ENCODE results near the gene CHRNB2. TPM values are rescaled to one million over a fixed set of nuclear protein-coding genes. Genes with fewer than 3 reads are reported as not detected.

Gene CHRNB2
- total and polyA plus RNA-seq, 8 donors: under 0.01 to 0.38 (median 0.25) TPM; not detected in 4

GRCh38 chr1:154607106-154607608 is 39.6 kb downstream of the CHRNB2 start:
- H3K9me3 ChIP-seq: no peaks in the 10 kb centered on the region
- H3K36me3 ChIP-seq: peaks cover 4 to 10% (median 7%) of the 10 kb centered on the region in 4 donors
- intact Hi-C loops (cut with DNase I; ENCODE audit: low total_unique reads): no loop called here
- TF ChIP-seq CTCF (IDR thresholded peaks at IDR 0.05) (no peak), POLR2A (IDR thresholded peaks at IDR 0.05) (no peak), POLR2AphosphoS5 (IDR thresholded peaks at IDR 0.05) (no peak), EP300 (IDR thresholded peaks at IDR 0.05) (no peak)
- H3K27ac ChIP-seq: peak overlapping the region; percentile 97 to 99 (median 99)
- H3K27me3 ChIP-seq: no peaks in the 10 kb centered on the region
- peaks cover 16 to 72% (median 52%) of the 10 kb centered on the region in 4 donors for H3K4me1 ChIP-seq
- 3 to 5% (median 4%) methylated on average over 11 of the region's 11 CpGs for WGBS, 5 donors
- H3K4me3 ChIP-seq: peak overlapping the region; percentile 70 to 97 (median 86)
- peak in 1 of 2 donors; percentile 50 for DNase-seq

GRCh38 chr1:154607609-154608396 is 40.2 kb downstream of the CHRNB2 start, which contains the start of gene ADAR:
Gene ADAR, minus strand, starts transcription at chr1:154608186. Its CDS starts 180 bp downstream, at chr1:154608006.
- H3K4me1 ChIP-seq: peaks cover 16 to 65% (median 49%) of the 10 kb centered on the region in 4 donors
- WGBS, 5 donors: 0% methylated on average over 29 to 59 of the region's 59 CpGs

GRCh38 chr1:154608397-154609270 is 41.1 kb downstream of the CHRNB2 start:
- no peaks in the 10 kb centered on the region for H3K36me3 ChIP-seq
- no peaks in the 10 kb centered on the region for H3K27me3 ChIP-seq
- TF ChIP-seq POLR2AphosphoS5 (IDR thresholded peaks at IDR 0.05) (no peak), CTCF (IDR thresholded peaks at IDR 0.05) (no peak), POLR2A (IDR thresholded peaks at IDR 0.05) (no peak), EP300 (IDR thresholded peaks at IDR 0.05) (no peak)
- intact Hi-C loops (cut with DNase I; ENCODE audit: low total_unique reads): no loop called here
- WGBS, 5 donors: 4 to 6% (median 5%) methylated on average over 31 to 37 of the region's 37 CpGs
- peak overlapping the region; percentile 97 to 99 (median 99) for H3K27ac ChIP-seq
- peak overlapping the region; percentile 70 to 97 (median 86) for H3K4me3 ChIP-seq
- peaks cover 16 to 57% (median 42%) of the 10 kb centered on the region in 4 donors for H3K4me1 ChIP-seq
- peak; percentile 33 to 79 for DNase-seq
- H3K9me3 ChIP-seq: no peaks in the 10 kb centered on the region

More at GRCh38 chr1:154607609-154608396, 40.2 kb downstream of the CHRNB2 start, which contains the start of gene ADAR:
- H3K27ac ChIP-seq: peak within 1 kb of the TSS; percentile 97 to 99 (median 99)
- H3K27me3 ChIP-seq: no peaks in the 10 kb centered on the region
- TF ChIP-seq EP300 (IDR thresholded peaks at IDR 0.05) (no peak), POLR2AphosphoS5 (IDR thresholded peaks at IDR 0.05) (peak; percentile 78 to 93 (median 80))
- intact Hi-C loops (cut with DNase I; ENCODE audit: low total_unique reads): no loop called here
- H3K9me3 ChIP-seq: no peaks in the 10 kb centered on the region
- peak within 1 kb of the TSS; percentile 70 to 97 (median 86) for H3K4me3 ChIP-seq
- peaks cover 0 to 4% (median under 1%) of the 10 kb centered on the region in 4 donors for H3K36me3 ChIP-seq
- DNase-seq: peak; percentile 92 to 98

- intact Hi-C loops (cut with DNase I; ENCODE audit: low total_unique reads): no loop called here
- no peak for TF ChIP-seq EP300 (IDR thresholded peaks at IDR 0.05)
- no peak for TF ChIP-seq POLR2A (IDR thresholded peaks at IDR 0.05)
- no peak for TF ChIP-seq CTCF (IDR thresholded peaks at IDR 0.05)
- no peak for TF ChIP-seq POLR2AphosphoS5 (IDR thresholded peaks at IDR 0.05)
- no peak overlapping the region for H3K4me3 ChIP-seq
Measured at GRCh38 chr1:154609398-154610380, 42.1 kb downstream of the CHRNB2 start.

More at GRCh38 chr1:154609398-154610380, 42.1 kb downstream of the CHRNB2 start:
- H3K4me1 ChIP-seq: peaks cover 16 to 47% (median 32%) of the 10 kb centered on the region in 4 donors
- no peaks in the 10 kb centered on the region for H3K27me3 ChIP-seq
- H3K9me3 ChIP-seq: no peaks in the 10 kb centered on the region
- peak overlapping the region in 4 of 5 donors; percentile 97 to 99 (median 98) for H3K27ac ChIP-seq
- WGBS, 5 donors: 62 to 79% (median 75%) methylated on average over 12 of the region's 12 CpGs
- H3K36me3 ChIP-seq: no peaks in the 10 kb centered on the region
- peak in 1 of 2 donors; percentile 31 for DNase-seq

Data from stomach (tissue), 9 donors.